GM21737 (cell line): ENCODE data around the gene TTLL10.
"Not testable (repeated sequence)": the region's sequence is repeated elsewhere in the genome, so short reads cannot be mapped to it uniquely, and the experiment has no call there.

Experiments
- ATAC-seq: cut with Tn5 transposase; IDR thresholded peaks from one replicate; pipeline ENCODE4 v1.9.1; 2021; ENCODE audit warnings: mild to moderate bottlenecking, moderate library complexity; ENCODE audit not compliant: unreplicated experiment

The TTLL10 gene

GRCh38 chr1:1170215-1171091 lies 3.2 kb upstream of the TTLL10 start:
- ATAC-seq = no peak

DNA sequence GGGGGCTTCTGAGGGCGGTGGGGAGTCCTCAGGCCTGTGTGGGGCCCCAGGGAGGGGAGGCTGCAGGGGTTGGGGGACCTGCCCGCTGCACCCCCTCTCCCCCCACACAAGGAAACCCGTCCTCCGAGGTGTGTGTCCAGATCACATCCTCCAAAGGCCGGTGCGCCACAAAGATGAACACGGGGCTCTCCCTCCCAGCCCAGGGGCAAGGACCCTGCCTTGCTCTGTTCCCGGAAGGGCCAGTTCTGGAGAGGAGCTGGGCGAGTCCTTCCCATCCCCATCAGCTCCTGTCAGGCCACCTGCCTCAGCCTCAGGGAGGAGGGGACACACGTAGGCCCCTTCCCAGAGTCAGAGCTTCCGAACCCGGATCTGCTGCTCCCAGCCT lies 2.5 kb upstream of the TTLL10 start:
- no peak for ATAC-seq

GRCh38 chr1:1171546-1172340 lies 1.9 kb upstream of the TTLL10 start:
- ATAC-seq = no peak

DNA sequence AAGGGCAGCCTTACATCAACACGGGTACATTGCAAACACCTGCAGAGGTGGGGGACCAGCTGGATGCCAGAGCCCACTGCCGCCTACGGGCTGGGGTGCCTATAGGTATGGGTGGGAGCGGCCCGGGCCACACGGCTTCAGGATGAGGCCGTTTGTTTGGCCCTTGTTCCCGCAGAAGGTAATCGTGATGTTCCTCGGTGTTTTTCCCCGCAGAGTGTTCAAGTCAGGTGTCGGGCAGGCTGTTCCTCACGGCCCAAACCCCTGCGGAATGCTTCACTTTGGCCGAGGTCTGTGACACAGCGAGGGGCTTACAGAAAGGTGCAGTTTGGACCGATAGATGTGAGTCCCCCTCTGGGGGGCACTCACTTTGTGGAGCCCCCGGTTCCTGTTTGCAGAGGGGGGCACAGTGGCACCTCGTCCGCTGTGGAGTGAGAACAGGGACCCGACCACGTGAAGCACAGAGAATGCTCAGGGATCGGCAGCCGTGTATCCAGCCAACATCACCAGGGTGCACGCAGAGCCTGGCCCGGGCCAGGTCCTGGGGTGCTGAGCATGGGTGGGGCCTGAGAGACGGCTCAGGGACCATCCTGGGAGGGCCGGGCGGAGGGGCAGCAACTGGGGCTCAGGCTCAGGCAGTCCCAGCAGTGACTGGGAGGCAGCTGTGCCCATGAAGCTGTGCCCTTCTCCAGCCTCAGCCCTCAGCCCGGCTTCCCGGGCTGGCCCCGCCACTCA lies 453 bp upstream of the TTLL10 start:
- no peak for ATAC-seq

DNA sequence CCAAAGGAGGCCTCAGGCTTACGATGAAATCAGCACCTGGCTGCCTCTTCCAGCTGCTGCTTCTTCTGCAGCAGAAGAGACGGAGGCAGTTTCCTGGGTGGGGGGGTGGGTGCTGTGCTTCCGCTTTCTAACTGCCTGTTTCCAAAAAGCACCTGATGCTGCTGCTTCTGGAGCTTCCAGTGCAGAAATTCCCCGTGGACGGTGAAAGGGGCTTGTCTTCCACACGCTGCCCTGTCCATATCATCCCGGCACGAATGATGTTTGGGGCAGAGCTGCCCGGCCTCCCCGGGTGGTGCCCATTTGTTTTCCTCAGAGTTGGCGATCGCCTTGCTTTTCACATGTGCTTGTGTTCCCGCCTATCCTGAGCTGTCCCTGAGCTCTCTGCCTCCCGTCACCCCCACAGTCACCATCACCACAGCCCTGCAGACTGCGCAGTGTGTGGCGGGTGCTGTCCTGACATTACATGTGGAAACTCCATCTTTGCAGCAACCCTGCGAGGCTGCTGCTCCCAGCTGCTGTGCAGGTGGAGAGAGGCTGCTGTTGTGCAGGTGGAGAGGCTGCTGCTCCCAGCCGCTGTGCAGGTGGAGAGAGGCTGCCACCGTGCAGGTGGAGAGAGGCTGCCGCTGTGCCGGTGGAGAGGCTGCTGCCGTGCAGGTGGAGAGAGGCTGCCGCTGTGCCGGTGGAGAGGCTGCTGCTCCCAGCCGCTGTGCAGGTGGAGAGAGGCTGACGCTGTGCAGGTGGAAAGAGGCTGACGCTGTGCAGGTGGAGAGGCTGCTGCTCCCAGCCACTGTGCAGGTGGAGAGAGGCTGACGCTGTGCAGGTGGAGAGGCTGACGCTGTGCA lies 1.8 kb downstream of the TTLL10 start:
- no peak for ATAC-seq

GRCh38 chr1:1176063-1176761 lies 2.5 kb downstream of the TTLL10 start:
- not testable (repeated sequence) for ATAC-seq

DNA sequence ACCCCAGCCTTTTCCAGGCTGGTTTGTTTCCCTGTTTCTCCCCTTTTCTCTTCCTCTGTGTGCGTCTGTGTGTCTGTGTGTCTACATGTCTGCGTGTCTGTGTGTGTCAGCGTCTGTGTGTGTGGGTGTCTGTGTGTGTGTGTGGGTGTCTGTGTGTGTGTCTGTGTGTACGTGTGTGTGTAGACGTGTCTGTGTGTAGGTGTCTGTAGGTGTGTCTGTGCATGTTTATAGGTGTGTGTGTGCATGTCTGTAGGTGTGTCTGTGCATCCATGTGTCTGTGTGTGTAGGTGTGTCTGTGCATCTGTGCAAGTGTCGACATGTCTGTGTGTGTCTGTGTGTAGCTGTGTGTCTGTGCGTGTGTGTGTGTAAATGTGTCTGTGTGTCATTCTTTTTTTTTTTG lies 3.3 kb downstream of the TTLL10 start:
- ATAC-seq = no peak

DNA sequence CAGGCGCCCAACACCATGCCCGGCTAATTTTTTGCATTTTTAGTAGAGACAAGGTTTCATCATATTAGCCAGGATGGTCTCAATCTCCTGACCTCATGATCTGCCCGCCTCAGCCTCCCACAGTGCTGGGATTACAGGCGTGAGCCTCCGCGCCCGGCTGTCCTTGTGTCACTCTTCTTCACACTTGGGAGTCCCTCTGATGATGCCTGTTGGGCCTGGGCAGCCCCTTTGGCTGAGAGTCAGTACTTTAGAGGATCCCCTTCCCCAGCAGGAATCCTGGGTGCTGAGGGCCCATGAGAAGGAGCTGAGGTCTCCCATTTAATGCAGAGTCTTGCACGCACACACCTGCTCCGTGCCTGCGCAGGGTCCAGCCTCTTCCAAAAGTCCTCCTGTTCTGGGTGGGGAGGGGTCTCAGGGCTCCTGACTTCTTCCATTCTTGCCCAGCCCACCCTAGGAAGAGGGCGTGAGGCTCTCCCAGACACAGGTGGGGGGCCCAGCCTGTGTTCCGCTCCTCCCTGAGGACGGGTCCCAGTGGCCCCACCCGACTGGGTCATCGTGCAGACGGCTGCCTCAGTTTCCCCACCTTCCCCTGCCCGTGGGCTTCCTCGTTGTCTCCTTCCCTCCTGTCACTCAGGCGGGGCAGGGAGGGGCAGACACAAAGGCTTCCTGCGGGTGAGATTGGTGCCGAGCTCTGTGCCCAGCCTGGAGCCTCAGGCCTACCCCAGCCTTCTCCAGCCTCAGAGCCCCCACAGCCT lies 3.9 kb downstream of the TTLL10 start:
- no peak for ATAC-seq

DNA sequence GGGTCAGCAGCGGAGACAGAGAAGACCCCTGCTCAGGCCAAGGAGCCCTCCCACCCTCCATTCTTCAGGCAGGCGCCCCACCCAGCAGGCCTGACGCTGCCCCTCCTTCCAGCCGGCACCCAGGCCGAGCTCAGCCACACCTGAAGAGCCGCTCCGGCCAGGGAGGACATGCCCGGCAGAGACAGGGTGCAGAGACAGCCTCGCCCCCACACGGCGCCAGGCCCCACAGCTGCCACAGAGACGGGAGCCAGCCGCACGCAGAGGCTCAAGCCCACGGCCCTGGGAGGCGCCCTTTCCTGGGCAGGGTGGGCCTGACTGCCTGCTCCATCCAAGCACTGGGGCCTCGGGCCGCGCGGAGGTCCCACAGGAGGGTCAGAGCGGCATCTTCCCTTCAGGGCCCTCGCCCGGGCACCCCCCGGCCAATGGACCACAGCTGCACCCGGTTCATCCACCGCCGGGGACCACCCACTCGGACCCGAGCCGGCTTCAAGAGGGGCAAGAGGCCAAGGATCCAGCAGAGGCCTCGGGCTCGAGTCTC lies 5.2 kb downstream of the TTLL10 start:
- no peak for ATAC-seq

- ATAC-seq = no peak
Observed at GRCh38 chr1:1179346-1179982, 5.8 kb downstream of the TTLL10 start.

DNA sequence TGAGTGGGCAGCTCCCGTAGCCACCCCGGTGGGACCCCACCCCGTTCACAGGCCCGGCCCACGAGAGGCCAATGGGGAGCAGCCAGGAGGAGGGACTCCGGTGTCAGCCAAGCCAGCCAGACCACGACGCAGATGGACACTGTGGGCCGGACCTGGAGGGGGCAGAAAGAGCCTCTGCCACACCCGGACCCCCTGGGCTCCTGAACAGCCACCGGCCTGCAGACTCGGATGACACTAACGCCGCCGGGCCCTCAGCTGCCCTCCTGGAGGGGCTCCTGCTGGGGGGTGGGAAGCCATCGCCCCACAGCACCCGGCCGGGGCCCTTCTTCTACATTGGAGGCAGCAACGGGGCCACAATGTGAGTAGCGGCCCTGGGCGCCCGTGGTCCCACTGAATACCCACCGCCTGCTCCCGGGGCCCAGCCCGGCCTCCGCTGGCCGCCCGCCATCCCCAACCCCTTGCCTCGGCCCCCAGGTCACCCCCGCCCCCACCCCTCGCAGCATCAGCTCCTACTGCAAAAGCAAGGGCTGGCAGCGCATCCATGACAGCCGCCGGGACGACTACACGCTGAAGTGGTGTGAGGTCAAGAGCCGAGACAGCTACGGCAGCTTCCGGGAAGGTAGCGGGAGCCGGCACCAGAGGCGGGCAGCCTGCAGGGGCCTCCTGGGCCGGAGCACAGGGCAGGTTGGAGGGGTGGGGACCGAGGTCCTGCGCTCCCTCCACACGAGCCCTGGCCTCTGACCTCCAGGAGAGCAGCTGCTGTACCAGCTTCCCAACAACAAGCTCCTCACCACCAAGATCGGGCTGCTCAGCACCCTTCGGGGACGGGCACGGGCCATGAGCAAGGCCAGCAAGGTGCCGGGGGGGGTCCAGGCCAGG lies 6.5 kb downstream of the TTLL10 start:
- ATAC-seq = no peak

- no peak for ATAC-seq
Observed at GRCh38 chr1:1181129-1181937, 7.7 kb downstream of the TTLL10 start.

DNA sequence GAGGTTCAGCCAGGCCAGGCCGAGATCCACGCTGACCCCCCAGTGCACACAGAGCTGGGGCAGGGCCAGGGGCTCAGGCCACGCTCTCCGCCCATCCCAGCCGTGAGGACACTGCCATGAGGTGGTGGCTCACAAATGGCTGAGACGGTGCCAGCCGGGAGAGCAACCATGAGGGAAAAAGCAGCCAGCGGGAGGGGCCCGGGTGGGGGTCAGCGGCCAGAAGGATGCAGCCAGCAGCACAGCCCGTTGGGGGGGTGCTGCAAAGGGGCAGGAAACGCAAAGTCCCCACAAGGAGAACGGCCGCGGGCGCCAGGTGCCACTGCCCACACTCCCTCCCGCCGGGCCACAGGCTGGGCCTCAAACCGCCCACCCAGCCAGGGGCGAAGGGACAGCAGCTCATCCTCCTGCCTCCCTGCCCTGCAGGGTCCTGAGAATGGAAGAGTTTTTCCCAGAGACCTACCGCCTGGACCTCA lies 8.3 kb downstream of the TTLL10 start:
- ATAC-seq = no peak

DNA sequence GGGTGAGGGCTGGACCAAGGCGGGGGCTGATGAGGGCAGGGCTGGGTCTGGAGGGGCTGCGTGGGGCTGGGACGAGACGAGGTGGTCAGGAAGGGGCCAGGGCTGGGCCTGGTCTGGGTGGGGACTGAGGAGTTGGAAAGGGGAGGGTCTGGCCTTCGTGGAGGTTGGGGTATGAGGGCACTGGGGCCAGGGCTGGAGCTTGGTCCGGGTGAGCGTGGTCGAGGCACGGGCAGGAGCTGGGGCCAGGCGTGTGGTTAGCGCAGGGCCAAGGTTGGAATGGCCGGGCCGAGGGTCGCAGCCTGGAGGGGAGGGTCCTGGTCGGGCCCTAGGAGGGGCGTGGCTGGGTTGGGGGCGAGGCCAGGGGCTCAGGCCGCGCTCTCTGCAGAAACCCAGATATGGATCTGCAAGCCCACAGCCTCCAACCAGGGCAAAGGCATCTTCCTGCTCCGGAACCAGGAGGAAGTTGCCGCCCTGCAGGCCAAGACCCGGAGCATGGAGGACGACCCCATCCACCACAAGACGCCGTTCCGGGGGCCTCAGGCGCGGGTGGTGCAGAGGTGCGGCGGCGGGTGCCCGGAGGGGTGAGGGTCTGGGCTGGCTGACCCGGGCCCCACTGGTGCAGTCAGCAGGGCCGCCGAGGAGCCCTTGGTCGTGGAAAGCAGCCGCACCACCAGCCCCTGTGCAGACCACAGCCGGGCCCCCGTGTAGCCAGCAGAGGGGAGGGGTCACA lies 9.0 kb downstream of the TTLL10 start:
- no peak for ATAC-seq

DNA sequence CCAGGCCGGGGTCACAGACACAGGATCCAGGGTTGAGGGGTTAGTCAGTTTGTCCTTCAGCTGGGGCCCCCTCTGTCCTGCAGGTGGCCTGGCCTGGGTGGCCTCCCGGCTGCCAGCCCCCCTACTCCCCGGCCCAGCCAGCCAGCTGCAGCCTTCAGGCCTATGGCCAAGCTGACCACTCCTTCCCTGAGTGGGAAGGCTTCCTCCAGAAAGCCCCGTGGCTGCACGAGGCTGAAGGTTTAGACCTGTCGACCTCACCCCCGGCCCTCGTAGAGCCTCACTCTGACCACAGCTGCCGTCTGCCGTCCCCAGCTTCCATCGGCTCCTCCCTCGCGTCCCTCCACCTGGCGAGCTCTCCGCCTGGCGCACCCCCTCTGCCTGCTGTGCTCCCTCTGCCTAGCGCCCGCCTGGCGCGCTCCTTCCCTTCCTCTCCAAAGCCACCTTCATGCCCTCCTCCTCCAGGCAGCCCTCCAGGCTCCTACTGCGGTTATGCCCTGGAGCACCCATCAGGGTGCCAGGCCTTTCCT lies 9.6 kb downstream of the TTLL10 start:
- no peak for ATAC-seq
